ENCODE results near the gene TTPAL. TPM values are rescaled to one million over a fixed set of nuclear protein-coding genes. Genes with fewer than 3 reads are reported as not detected.

TTPAL gene
- total RNA-seq, 2 experiments from 2014 or later = 18.1 to 18.6 TPM

DNA sequence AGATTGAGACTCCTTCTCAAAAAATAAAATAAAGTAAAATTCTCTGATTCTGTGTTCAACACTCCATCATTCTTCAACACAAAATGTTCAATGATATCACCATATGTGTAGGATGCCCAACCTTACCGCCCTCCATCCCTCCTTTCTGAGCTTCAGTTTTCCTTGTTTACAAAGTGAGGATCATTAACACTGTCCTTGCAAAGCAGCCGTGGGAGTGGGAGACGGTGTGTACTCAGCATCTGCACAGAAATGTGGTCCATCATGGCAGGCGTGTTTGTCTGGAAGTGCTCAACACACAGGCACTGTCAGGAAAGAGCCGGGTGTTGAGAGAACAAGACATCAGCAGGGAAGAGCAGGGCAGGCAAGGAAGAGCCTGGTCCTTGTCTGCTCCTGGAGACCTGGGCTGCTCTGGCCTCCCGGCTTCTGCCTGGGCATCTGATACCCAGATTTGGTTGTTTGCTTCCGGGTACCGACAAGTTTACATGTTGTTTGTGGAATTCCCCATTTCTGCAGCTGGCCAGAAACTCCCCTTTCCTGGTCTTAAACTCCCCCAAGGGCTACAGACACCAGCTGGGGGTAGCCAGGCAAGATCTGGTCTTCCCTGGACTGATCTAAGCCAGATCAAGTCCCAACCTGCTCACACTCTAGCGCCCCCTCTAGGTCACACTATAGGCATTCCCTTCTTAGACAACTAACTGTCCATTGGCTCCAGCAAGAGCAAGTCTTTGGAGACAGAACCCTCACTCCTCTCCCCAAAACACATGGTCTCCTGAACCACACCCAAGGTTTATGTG is 26.7 kb upstream of the TTPAL start:
- Mint-ChIP-seq H3K4me3 (no peak overlapping the region), H3K27ac (no peak overlapping the region), H3K9me3 (no peaks in the 10 kb centered on the region), H3K4me1 (ENCODE audit: low read depth) (no peaks in the 10 kb centered on the region), H3K36me3 (no peaks in the 10 kb centered on the region), H3K27me3 (no peaks in the 10 kb centered on the region)
- intact Hi-C loops (cut with micrococcal nuclease) = no loop called here
- CTCF ChIA-PET = no interaction called here
- POLR2A ChIA-PET = no interaction called here
- peak; percentile 17 for DNase-seq

DNA sequence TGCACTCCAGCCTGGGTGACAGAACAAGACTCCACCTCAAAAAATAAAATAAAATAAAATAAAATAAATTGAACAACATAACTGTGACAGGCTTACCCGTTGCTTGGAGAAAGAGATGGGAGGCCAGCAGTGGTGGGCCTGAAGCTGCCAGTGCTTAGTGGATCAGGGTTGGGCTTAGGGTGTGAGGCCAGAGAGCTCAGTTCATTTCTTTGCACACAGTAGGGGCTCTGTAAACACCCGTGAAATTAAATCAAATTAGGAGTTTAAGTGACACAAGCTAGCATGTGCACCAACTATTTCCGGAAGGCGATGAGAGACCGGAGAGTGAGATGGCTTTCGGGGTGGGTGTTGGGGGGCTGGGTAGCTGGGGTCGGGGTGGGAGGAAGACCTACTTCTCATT is 25.8 kb upstream of the TTPAL start:
- POLR2A ChIA-PET = no interaction called here
- H3K27me3 Mint-ChIP-seq = no peaks in the 10 kb centered on the region
- H3K36me3 Mint-ChIP-seq = no peaks in the 10 kb centered on the region
- H3K9me3 Mint-ChIP-seq = no peaks in the 10 kb centered on the region
- CTCF ChIA-PET = interaction anchor here (1.5 kb wide), 1 partner anchor 66 kb away, joined by 10 read pairs; no protein-coding TSS in a partner anchor
- DNase-seq = no peak
- H3K4me3 Mint-ChIP-seq = no peak overlapping the region
- intact Hi-C loops (cut with micrococcal nuclease) = no loop called here
- H3K4me1 Mint-ChIP-seq (ENCODE audit: low read depth) = no peaks in the 10 kb centered on the region
- no peak overlapping the region for H3K27ac Mint-ChIP-seq

DNA sequence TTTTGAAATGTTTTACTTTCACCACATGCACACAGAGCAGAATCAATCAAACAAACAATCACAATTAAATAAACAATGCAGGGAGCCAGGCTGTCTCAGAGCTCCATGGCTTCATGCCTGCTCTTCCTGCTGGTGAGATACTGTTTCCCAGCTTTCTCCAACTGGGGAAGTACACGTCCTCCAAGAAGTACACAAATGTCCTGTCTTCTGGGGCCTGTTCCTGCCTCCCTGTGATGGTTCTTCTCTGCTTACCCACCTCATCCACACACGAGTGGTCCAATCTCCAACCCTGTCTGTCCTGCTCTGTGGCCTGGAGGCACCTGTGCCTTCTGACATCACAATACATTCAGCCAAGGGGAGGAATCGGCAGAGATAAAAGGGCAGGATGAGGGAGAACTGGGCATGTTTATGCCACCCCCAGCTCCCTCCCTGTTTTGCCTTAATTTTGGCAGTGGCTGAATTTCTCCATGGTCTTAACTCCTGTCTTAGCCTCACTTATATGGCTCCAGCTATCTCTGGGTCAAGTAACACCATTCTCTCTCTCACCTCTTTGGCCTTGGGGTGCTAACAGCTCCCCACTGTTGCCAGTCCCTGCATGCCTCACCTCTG is 25.3 kb upstream of the TTPAL start:
- DNase-seq = no peak
- Mint-ChIP-seq H3K4me3 (no peak overlapping the region), H3K9me3 (no peaks in the 10 kb centered on the region), H3K4me1 (ENCODE audit: low read depth) (no peaks in the 10 kb centered on the region), H3K27me3 (no peaks in the 10 kb centered on the region), H3K27ac (no peak overlapping the region), H3K36me3 (no peaks in the 10 kb centered on the region)
- POLR2A ChIA-PET = interaction anchor here (0.6 kb wide), 1 partner anchor 91 kb away, joined by 3 read pairs; no protein-coding TSS in a partner anchor
- intact Hi-C loops (cut with micrococcal nuclease) = no loop called here
- CTCF ChIA-PET = interaction anchor here (1.5 kb wide), 1 partner anchor 67 kb away, joined by 10 read pairs; no protein-coding TSS in a partner anchor

DNA sequence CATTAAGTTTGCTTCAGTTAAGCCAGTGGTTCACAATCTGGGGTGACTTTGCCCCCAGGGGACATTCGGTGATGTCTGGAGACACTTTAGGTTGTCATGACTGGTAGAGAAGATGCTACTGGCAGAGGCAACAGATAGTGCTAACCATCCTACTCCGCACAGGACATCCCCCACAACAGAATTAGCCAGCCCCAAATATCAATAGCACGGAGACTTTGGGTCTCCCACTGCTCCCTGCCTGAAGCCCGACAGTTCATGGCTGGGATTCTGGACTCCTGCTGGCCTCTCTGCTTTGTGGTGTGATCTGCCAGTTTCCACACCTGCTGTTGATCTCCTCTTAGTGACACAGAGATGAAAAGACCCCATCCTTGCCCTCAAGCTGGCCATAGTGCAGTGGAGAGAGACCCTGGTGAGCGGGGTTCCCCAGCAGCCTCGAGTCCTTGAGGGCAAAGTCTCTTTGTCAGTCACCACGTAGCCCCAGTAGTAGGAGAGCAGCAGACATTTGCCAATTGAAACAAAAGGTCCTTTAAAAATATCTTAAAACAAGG is 24.7 kb upstream of the TTPAL start:
- DNase-seq = no peak
- CTCF ChIA-PET = interaction anchor here (1.5 kb wide), 1 partner anchor 68 kb away, joined by 10 read pairs; no protein-coding TSS in a partner anchor
- Mint-ChIP-seq H3K27ac (no peak overlapping the region), H3K36me3 (no peaks in the 10 kb centered on the region), H3K4me1 (ENCODE audit: low read depth) (no peaks in the 10 kb centered on the region), H3K27me3 (no peaks in the 10 kb centered on the region), H3K4me3 (no peak overlapping the region), H3K9me3 (no peaks in the 10 kb centered on the region)
- intact Hi-C loops (cut with micrococcal nuclease) = no loop called here
- POLR2A ChIA-PET = interaction anchor here (0.6 kb wide), 1 partner anchor 90 kb away, joined by 3 read pairs; no protein-coding TSS in a partner anchor

DNA sequence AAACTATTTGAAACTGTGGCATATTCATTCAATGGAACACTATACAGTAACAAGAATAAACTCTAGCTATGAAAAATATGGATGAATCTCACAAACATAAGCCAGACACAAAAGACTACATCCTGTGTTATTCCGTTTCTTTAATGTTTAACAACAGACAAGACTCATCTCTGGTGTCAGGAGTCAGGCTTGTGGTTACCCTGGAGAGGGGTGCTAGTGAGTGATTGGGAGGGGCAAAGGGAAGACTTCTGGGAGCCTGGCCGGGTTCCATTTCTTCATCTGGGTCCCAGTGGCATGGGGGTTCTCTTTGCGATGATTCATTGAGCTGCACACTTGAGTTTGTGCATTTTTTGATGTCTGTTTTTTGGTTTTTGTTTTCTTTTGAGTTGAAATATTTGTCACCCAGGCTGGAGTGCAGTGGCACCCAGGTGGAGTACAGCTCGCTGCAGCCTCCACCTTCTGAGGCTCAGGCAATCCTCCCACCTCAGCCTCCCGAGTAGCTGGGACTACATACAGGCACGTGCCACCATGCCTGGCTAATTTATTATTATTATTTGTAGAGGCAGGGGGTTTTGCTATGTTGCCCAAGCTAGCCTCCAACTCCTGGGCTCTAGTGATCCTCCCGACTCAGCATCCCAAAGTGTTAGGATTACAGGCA is 21.2 kb upstream of the TTPAL start:
- intact Hi-C loops (cut with micrococcal nuclease) = no loop called here
- no peak for DNase-seq
- Mint-ChIP-seq H3K4me3 (no peak overlapping the region), H3K27ac (no peak overlapping the region), H3K4me1 (ENCODE audit: low read depth) (no peaks in the 10 kb centered on the region), H3K9me3 (no peaks in the 10 kb centered on the region), H3K27me3 (no peaks in the 10 kb centered on the region), H3K36me3 (no peaks in the 10 kb centered on the region)
- POLR2A ChIA-PET = no interaction called here
- CTCF ChIA-PET = no interaction called here

DNA sequence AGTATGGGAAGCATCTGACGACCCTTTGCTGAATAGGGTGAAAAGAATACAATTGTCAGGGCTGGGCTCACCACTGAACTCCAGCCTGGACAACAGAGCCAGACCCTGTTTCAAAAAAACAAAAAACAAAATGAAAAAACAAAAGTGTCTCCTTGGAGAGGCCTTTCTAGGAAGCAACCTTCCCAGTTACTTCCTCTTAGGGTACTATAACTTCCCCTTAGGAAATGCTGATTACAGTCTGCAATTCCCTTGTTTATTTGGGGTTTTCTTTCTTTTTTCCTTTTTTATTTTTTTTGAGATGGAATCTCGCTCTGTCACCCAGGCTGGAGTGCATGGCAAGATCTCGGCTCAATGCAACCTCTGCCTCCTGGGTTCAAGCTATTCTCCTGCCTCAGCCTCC is 20.5 kb upstream of the TTPAL start:
- ChIA-PET CTCF (no interaction called here), POLR2A (no interaction called here)
- intact Hi-C loops (cut with micrococcal nuclease) = no loop called here
- Mint-ChIP-seq H3K27ac (no peak overlapping the region), H3K4me1 (ENCODE audit: low read depth) (no peaks in the 10 kb centered on the region), H3K36me3 (no peaks in the 10 kb centered on the region), H3K4me3 (no peak overlapping the region), H3K9me3 (no peaks in the 10 kb centered on the region), H3K27me3 (no peaks in the 10 kb centered on the region)
- DNase-seq = no peak

DNA sequence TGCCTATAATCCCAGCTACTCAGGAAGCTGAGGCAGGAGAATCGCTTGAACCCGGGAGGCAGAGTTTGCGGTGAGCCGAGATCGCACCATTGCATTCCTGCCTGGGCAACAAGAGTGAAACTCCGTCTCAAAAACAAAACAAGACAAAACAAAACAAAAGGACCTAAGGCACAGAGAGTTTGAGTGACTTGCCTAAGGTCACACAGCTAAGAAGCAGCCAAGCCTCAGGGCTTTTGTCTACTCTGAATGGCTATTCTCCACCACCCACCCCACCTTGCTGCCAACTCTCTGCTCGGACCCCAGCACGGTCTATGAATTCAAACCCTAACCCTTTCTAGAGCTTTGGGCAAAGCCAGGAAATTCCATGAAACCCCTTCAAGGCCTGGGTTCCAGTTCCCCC is 19.1 kb upstream of the TTPAL start:
- H3K4me1 Mint-ChIP-seq (ENCODE audit: low read depth) = no peaks in the 10 kb centered on the region
- no peaks in the 10 kb centered on the region for H3K27me3 Mint-ChIP-seq
- no peak for DNase-seq
- H3K27ac Mint-ChIP-seq = no peak overlapping the region
- POLR2A ChIA-PET = no interaction called here
- no peak overlapping the region for H3K4me3 Mint-ChIP-seq
- no peaks in the 10 kb centered on the region for H3K9me3 Mint-ChIP-seq
- intact Hi-C loops (cut with micrococcal nuclease) = no loop called here
- no peaks in the 10 kb centered on the region for H3K36me3 Mint-ChIP-seq
- CTCF ChIA-PET = no interaction called here

DNA sequence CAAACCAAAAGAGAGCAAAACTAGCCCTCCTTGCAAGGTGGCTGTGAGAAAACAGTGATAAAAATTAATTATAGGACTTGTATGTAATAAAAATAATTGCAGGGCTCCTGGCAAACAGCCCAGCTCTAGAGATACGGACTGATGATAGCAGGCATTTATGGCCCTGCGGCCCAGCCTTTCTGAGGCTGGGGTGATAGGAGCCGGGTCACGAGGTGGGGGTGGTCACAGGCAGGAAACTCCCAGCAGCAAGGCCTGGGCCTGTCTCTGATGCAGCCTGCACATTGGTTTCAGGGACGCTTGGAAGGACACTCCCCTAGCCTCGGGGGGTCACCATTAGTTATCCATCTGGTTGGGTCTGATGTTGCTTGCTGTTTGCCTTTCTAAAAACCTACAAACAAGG is 18.7 kb upstream of the TTPAL start:
- intact Hi-C loops (cut with micrococcal nuclease) = no loop called here
- Mint-ChIP-seq H3K4me3 (no peak overlapping the region), H3K4me1 (ENCODE audit: low read depth) (no peaks in the 10 kb centered on the region), H3K36me3 (no peaks in the 10 kb centered on the region), H3K27me3 (no peaks in the 10 kb centered on the region), H3K27ac (no peak overlapping the region), H3K9me3 (no peaks in the 10 kb centered on the region)
- POLR2A ChIA-PET = no interaction called here
- CTCF ChIA-PET = no interaction called here
- no peak for DNase-seq

DNA sequence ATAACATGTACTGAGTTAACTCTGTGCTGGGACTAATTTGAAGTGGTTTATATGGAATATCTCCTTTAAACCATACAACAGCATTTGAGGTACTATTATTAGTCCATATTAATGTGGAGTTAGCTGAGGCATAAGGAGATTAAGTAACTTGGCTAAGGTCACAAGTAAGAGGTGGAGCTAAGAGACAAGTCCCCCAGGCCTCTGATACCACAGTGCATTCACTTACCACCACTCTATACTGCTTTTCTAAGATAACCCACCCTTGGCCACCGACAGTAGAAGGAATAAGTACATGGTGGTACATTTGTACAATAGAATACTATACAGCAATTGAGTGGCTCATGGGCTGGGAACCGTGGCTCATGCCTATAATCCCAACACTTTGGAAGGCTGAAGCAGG is 16.4 kb upstream of the TTPAL start:
- ChIA-PET CTCF (interaction anchor here (1.4 kb wide), 1 partner anchor 75 kb away, joined by 5 read pairs; no protein-coding TSS in a partner anchor), POLR2A (no interaction called here)
- H3K4me1 Mint-ChIP-seq (ENCODE audit: low read depth) = no peaks in the 10 kb centered on the region
- no peak for DNase-seq
- intact Hi-C loops (cut with micrococcal nuclease) = no loop called here
- H3K4me3 Mint-ChIP-seq = no peak overlapping the region
- H3K36me3 Mint-ChIP-seq = no peaks in the 10 kb centered on the region
- no peaks in the 10 kb centered on the region for H3K9me3 Mint-ChIP-seq
- H3K27ac Mint-ChIP-seq = no peak overlapping the region
- no peaks in the 10 kb centered on the region for H3K27me3 Mint-ChIP-seq

DNA sequence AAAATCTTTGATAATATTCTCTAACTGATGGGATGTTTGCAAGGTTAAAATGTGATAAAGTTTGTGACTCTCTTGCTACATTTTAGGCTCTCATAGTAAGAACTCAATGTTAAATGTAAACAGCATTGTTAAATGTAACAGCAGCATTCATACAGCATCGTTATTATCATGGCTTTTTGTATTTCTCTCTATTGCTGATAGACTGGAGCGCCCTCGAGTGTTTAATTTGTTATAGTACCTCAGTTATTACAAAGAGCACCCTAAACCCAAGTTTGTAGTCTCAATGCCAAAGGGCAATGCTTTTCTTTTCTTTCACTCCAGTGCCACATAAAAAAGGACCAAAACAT is 14.9 kb upstream of the TTPAL start:
- no peak for DNase-seq

DNA sequence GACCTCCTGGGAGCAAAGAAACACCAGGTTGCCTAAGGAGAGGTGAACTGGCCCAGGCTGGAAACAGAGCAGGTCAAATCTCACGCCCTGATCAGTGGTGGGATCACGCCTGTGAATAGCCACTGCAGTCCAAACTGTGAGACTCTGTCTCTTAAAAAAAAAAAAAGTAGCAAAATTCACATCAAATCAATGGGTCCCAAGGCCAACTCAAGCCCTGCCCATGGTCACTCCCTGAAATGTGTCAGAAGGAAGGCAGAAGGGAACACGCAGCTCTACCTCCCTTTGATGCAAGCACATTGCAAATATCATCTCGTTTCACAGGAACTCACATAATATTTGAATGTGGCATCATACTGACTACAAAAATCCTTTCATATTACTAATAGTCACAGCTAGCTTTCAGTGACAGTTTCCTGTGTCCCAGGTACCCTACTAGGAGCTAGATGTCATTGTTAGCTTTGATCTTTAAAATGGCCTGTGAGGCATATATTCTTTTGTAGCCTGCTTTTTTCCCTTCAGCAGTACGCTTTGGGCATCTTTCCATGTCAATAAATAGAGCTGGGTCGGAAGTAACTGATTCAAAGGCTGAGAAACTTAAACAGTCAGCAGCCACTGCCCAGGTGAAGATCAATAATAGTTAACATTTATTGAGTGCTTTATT is 14.4 kb upstream of the TTPAL start:
- H3K27ac Mint-ChIP-seq = no peak overlapping the region
- intact Hi-C loops (cut with micrococcal nuclease) = loop anchor here (2.0 to 5.0 kb wide), 2 partner anchors 72 to 249 kb away; partner anchors contain the start of gene OSER1
- DNase-seq = no peak
- no peaks in the 10 kb centered on the region for H3K27me3 Mint-ChIP-seq
- CTCF ChIA-PET = interaction anchor here (0.6 to 1.6 kb wide), 5 partner anchors 89 to 307 kb away, joined by 3 to 7 read pairs (median 3); partner anchors contain the start of gene FITM2
- H3K4me1 Mint-ChIP-seq (ENCODE audit: low read depth) = no peaks in the 10 kb centered on the region
- H3K4me3 Mint-ChIP-seq = no peak overlapping the region
- no peaks in the 10 kb centered on the region for H3K9me3 Mint-ChIP-seq
- H3K36me3 Mint-ChIP-seq = no peaks in the 10 kb centered on the region
- POLR2A ChIA-PET = interaction anchor here (0.6 to 0.7 kb wide), 2 partner anchors 37 to 49 kb away, joined by 3 to 5 read pairs; no protein-coding TSS in a partner anchor

More for the DNA sequence above, 14.9 kb upstream of the TTPAL start:
- intact Hi-C loops (cut with micrococcal nuclease) = loop anchor here (2.0 to 5.0 kb wide), 2 partner anchors 72 to 248 kb away; partner anchors contain the start of gene OSER1
- Mint-ChIP-seq H3K9me3 (no peaks in the 10 kb centered on the region), H3K36me3 (no peaks in the 10 kb centered on the region), H3K4me1 (ENCODE audit: low read depth) (no peaks in the 10 kb centered on the region), H3K4me3 (no peak overlapping the region), H3K27me3 (no peaks in the 10 kb centered on the region), H3K27ac (no peak overlapping the region)
- ChIA-PET POLR2A (no interaction called here), CTCF (interaction anchor here (0.7 to 1.6 kb wide), 4 partner anchors 76 to 307 kb away, joined by 3 to 7 read pairs (median 4); partner anchors contain the start of gene FITM2)

Data from activated CD4-positive, alpha-beta memory T cell treated with anti-CD3 and anti-CD28 coated beads for 36 hours (primary cell).